Astrocyte of the hippocampus (primary cell): ENCODE results near the gene TBRG1.

ENCODE experiments used
- DNase-seq: peaks from one replicate; pipeline ENCODE4 v3.0.0; 2011; ENCODE audit warnings: low read depth, low spot score

TBRG1 gene

DNA sequence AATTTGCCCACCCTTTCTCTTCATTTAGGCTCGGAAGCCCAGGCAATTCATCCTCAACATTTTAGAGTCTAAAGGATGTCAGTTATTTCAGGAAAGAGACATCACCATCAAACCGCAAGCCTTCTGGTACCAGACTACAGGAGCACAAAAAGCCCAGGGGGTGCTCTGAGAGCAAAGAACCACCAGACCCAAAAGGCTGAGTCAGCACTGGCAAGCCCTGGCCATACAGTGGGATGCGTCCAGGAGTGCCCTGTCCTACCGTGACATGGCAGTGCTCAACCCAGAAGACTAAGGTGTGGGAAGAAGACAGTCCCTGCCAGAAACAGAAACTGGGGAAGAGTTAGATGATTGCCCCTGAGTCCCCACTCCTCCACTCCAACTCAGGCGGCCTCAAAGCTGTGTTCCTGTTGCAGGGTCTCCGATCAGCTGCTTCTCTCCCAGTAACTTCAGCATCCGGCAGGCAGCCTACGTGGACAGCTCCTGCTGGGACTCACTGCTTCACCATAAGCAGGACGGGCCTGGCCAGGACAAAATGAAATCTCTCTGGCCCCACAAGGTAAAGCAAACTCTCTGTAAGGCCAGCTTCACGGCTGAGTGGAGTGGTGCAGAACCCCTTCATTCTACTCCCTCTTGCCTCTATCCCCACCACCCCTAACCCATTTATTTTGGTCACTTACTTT lies 10.0 kb upstream of the TBRG1 start:
- peak; percentile 36 for DNase-seq

DNA sequence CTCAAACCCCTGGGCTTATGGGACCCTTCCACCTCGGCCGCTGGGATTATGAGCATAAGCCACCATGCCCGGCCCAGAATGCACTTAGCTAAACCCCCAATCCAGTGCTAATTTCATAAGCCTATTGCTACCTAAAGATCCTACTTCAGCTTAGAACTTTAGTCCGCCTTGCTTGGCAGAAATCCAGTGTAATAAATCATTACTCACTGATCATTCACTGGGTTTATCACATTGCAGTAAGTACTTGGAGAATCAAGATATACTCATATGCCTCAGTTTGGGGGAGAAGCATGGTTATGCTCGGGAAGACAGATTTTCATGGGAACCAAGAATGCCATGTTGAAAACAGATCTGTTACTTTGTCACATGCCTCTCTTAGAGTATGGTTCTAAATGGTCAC lies 3.8 kb upstream of the TBRG1 start:
- DNase-seq: no peak

DNA sequence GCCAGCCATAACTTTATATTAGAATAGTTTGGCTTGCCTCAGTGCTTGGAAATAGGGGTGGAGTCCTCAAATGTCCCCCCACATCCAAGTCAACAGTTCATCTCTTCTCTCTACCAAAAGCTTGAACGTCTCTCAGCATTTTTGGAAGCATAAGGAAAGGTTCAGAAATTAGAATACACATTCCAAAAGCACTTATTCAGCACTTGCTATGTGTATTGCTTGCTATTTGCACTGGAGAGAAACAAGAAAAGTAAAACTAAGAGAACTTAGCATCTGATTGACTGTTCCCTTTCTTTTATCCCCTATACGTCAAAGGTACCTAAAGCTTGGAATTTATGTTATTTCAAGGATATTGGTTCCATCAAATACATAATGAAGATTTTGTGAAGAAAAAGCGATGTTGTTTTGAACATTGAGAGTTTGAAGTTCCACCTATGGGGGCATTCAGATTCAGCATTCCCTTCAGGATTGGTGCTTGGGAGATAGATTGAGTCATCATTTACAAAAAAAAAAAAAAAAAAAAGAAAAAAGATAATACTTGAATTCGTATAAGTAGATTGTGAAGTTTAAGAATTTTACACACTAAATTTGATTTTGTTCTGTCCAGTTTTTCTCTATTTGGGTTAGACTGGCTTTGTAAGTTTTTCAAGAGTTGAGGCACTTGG lies 1.3 kb downstream of the TBRG1 start:
- peak; percentile 25 for DNase-seq

DNA sequence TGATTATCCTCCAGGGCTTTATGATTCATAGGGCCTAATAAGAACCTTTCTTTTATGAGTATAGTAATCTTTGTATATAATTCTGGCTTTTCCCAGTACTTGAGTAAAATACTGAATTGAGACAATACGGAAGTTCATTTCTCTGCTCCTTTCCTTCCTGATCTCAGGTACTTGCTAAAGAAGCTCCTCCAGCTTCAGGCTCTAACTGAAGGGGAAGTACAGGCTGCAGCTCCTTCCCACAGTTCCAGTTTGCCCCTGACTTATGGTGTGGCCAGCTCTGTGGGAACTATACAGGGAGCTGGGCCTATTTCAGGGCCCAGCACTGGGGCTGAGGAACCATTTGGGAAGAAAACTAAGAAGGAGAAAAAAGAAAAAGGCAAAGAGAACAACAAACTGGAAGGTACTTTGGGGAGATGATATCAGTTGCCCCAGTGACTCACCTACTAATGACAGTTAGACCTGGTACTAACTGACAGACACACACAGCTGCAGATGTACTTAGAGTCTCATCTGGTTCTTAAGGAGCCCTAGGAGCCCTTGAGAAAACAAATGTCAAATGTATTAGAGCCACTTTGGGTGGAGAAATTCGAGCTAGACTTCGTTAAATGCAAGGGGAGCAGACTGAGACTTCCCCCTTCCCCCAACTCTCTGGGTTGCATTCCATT lies 3.0 kb downstream of the TBRG1 start:
- DNase-seq: no peak

DNA sequence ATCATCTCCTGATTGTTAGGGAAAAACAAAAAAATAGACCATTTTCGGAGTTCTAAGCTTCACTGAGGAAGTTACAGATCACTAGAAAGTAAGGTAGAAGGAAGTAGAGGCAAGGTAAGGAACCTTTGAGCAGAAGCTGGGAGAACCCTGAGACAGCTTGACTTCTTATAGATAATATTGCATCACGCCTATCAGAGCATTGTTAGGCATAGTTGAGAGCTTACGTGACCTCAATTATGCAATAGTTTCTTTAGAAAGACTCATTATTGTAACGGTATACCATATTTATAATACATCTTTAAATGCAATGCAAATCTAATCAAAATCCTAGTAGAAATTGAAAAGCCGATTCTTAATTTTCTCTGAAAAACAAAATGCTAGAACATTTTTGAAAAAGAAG lies 4.9 kb downstream of the TBRG1 start:
- no peak for DNase-seq

DNA sequence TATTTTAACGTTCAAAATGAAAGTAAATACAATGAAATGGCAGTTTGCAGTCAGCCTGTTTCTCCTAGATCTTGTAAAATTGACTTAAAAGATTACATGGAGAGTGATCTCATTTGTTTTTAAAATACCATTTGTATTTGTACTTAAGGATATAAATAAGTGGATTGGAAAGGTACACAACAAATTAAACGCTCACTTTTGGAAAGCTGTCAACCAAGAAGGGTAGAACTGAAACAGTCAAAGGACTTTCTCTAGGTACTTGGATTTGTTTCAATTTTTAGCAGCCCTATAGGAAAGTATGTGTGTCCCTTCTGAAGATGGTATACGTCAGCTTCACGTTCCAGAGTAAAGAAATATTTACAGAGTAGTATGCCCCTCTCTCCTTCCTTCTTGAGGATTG lies 7.3 kb downstream of the TBRG1 start:
- DNase-seq: no peak

DNA sequence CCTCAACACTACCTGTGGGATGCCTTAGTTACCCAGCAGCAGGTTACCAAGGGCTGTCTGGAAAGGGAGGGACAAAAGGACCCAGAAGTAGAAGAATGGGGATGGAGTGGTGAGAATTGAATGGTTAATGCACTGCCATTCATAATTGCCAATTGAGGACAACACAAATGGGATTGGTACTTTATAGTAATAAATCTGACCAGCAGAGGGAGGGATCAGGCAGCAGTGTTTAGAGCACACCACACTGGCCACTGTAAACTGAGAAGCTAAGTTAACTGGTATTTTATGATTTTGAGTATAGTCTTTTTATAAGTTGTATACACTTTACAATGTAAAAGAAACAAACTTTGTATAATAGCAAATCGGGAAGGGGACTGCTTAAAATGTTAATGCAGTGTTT lies 10.7 kb downstream of the TBRG1 start:
- peak; percentile 20 for DNase-seq

DNA sequence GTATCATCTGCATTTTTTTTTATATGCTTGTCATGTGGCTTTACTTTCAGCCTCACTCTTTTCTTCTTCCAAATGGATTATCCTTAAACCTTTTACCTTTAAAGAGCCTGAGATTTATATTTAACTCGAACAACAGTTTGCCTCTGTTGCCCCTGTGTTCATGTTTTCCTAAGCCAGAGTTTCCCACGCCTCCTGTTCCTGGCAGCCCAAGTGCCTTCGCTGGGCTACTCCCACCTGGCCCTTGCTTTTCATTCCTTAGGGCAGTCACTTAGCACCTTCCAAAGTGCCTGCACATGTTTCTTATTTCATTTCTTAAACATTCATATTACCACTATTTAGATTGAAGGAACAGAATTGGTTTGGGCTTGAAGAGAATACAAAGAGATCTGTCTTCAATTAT lies 13.3 kb downstream of the TBRG1 start:
- no peak for DNase-seq

DNA sequence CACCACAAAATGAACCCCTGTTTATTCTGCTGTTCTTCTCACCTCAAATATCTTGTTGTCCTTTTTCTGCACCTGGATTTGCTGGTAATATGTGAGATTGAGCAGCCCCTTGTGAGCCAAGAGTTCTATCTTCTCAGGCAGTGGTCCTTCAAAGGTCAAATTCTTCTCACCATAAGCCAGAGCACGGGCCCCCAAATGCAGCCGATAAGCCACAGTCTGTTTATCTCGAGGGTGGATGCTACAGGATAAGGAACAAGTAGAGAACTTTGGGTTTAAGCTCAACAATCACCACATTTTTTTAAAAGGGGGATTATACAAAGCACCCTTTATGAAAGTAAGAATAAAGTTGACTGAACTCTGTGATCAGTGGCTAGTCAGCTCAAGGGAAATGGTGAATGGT lies 15.8 kb downstream of the TBRG1 start:
- DNase-seq: no peak

DNA sequence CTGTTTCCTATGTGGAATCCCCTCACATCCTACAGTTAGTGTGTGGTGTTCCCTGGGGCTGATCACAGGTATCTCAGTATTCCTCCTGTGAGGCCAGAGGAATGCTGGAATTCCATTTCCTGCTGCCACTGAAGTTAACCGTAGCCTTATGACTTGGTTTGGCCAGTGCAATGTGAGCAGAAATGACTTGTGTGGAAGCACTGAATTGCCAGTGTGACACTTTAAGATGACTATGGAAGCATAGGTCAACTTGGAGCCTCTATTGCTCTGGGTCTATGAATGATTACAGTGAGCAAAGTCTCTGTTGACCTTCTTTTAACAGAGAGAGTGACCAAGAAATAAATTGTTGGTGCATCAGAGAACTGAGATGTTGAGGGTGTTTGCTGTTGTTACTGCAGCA lies 16.5 kb downstream of the TBRG1 start:
- no peak for DNase-seq

DNA sequence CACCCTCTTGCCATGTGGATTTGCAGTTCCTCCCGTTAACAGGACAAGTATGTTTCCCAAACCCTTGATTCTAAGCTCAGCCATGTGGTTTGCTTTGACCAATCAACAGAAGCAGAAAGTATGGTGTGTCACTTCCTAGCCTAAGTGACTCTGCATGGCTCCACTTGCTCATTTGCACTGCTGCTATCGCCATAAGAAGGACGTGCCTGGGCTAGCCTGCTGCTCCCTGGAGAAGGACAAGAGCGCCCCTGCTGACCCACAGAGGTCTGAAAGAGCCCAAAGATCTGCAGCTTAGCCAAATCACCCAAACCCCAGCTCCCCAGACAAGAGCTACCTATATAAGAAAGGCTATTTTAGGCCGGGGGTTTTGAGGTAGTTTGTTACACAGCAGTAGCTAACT lies 18.0 kb downstream of the TBRG1 start:
- DNase-seq: no peak

DNA sequence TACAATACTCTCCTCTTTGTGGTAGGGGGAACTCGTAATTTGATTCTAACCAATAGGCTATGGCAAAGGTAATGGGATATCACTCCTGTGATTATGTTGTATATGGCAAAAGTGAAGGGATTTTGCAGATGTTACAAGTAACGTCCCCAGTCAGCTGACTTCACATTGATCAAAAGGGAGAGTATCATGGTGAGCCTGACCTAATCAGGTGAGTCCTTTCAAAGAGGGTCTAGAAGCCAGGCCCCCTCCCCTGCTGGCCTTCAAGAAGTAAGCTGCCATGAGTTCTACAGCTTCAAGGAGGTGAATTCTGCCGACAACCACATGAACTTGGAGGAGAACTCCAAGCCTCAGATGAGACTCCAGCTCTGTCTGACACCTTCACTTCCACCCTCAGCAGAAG lies 20.0 kb downstream of the TBRG1 start:
- DNase-seq: no peak

DNA sequence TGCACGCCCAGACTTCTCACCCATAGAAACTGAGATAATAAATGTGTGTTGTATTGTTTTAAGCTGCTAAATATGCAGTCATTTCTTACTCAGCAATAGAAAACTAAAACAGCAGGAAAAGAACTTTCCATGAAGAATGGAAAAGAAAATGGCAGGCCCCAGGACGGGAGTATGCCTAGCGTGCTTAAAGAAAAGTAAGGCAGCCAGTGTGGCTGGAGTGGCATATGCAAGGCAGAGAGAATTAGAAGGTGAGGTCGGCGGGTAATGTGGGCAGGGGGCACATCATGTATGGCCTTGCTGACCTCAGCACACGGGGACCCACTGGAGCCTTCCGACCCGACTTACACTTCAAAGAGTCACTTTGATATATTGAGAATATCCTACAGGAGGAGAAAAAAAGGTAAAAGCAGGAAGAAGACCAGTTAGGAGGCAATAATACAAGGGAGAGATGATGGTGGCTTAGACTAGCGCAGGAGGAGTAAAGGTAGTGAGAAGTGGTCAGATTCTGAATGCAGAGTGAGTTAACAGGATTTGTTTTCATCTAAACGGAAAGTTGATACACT lies 20.5 kb downstream of the TBRG1 start:
- no peak for DNase-seq

DNA sequence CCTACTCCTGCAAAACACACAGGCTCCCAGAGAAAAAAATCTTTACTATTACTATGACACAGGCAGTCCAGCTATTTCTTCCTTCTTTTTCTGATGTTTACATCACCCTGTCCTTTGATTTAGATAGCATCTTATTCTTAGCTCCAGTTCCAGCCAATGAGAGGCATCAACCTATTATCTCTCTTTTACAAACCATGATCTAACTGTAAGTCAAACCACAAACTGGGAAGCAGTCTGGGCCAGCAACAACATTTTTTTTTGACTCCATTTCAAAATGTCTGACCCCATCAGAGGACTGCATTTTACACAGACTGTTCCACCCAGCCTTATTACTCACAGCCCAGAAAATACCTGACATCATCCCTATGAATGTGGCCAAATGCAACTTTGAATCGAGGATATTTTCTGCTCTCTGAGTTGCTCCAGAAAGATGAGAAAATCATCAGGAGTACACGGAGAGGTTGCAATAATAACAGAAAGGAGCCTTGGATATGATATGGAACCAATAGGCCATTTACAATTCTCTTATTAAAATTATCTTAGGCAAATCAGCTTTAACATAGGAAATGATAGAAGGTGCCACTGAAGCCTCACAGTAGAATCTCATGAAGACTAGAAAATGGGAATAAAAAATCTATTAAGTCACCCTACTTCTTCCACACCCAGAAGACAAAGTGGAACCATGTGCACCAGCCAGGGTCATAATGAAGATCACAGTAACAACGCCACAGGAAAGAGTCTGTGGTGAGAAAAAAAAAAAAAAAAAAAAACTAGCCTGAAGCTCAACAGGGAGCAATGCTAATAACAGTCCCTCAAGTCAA lies 21.2 kb downstream of the TBRG1 start:
- peak; percentile 91 for DNase-seq

DNA sequence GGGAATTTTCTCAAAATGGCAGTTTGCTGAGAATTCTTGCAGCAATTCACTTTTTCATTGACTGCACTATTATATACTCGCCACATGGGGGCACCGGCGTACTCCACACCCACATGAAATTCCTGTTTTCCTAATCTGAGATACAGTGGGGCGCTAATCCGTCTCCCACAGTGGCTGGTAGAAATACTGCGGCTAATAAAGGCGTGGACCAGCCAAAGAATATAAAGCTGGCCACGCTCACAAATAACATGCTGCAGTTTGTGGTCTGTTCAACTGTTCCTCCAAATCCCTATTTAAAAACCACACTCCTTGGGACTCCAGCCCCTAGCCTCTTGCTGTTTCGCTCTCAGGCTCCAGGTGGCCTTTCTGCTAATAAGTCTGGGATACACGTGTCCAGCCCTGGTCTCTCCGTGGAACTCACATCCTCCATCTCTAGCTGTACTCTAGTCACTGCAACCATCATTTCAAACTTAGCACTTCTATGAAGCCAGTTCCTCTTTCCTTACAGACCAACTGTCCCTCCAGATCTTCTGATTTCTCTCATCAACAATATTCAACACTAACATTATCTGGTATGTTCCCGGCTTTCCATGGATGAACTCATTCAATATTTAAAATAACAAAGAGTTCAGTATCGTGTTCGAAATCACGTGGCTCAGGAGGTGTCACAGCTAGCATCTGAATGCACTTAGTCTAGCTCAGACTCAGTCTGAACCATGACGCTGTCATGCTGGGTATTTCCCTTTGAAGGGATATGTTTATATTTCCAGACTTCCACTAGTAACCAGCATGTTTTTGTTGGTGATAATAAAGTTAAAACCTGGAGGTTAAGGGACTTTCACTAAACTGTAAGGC lies 22.0 kb downstream of the TBRG1 start:
- peak; percentile 95 for DNase-seq

DNA sequence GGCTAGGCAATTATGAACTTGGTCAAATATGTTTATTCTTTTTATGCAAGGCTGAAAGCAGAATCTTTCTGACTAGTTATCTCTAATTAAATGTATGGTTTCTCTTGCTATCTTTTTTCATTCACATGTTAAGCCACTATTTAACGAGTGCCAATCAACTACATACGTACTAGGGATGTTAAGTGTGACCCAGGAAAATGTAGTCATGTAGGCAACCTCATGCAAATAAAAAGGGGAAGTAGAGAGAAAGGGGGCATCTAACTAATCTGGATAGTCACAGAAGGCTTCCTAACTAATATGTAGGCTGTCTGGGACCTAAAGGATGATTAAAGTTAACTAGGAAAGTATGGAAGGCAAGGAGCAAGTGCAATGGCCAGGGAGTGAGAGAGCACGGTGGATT lies 23.5 kb downstream of the TBRG1 start:
- no peak for DNase-seq

DNA sequence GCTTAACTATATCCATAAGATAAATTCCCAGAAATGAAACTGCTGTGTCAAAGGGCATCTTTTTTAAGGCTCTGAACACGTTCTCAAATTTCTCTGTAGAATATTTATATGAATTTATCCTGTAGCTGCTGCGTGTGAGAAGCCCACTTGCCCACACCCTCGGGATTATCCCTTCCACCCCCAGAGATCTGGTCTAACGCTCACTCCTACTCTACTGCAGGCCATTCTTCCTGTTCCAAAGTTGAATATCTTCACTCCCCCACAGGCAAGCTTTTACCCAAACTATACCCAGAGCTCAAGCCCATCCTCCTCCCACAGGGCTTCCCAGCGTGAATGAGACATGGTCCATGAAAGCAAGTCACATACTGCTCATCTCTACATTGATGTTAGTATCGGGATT lies 25.9 kb downstream of the TBRG1 start:
- no peak for DNase-seq

DNA sequence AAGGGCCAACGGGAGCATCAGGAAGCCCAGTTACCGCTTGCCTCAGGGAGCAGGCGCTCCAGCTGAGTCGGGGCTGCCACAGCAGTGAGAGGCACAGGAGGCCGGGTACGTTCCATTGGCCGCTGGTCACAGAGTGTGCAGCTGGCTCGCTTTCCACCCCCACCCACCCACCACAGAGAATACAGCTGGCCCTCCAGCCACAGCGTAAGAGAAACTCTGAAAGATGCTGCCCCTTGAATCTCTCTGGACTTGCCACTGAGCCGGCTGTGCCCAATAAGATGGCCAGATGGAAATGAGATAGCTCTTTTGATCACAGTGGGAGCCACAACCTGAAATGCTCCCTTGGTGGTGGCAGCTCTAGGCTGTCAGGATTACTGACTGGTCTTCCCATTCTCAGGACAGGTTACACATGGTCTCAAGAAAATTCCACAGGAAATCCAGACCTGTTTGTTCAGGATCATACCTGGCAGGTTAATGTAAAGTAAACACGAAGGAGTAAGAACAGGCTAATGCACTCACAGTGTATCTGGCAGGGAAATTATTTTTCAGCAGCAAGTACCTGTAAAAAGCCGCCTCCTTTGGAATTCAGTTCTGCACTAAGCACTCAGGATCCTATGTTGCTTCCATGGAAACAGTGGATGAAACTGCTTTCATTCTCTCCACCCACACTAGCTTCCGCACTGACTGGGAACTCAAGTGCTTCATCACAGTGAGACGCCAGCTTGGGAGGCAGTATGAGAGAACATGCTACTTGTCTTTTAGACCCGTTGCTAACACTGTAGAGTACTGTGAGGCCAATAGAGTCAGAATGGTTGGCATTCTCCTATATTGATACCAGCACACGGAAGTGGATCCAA lies 34.3 kb downstream of the TBRG1 start:
- DNase-seq: peak; percentile 81

DNA sequence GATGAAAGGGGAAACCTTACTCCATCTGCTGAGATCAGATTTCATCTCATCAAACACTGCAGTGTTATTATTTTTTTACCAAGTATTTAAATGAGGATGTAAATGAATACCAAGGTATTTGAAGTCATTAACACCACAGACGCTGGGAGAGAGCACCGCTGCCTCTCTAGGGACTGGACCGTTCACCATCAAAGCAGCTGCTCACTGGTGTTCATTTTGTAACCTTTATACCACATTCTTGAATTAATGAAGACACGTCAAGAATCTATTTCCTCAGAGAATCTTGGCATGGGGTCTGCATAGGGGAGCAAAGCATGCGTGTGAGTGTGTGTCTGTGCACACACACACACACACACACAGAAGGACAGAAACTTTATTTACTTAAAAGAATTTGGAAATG lies 35.2 kb downstream of the TBRG1 start:
- DNase-seq: peak; percentile 88

DNA sequence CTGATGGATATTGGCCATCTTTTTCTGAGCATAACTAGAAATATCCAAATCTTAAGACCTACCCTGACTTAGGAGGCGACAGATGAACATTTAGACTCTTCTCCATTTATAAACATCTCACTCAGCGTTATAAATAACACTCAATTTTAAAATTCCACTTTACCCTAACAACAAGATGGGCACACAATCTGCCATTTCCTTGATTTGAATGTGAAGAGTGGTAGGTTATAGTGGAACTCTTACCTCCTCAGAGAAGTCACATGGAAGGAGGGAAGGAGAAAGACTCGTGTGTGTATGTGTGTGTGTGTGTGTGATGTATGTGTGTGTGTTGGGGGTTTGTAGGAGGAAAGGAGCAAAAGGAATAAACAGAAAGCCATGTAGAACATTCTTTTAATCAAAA lies 35.8 kb downstream of the TBRG1 start:
- DNase-seq: no peak
